HG03378 (cell line): ENCODE data around the gene MPPED1.

Source experiments
- ATAC-seq: cut with Tn5 transposase; IDR thresholded peaks from one replicate; pipeline ENCODE4 v1.9.1; 2021; ENCODE audit warnings: mild to moderate bottlenecking, moderate library complexity; ENCODE audit not compliant: unreplicated experiment

MPPED1 gene

GRCh38 chr22:43535741-43536140 is 123.9 kb downstream of the MPPED1 start:
- no peak for ATAC-seq

GRCh38 chr22:43537019-43537585 is 125.3 kb downstream of the MPPED1 start:
- ATAC-seq = no peak

GRCh38 chr22:43539572-43540528 is 128.0 kb downstream of the MPPED1 start:
- no peak for ATAC-seq

GRCh38 chr22:43540529-43540923 is 128.7 kb downstream of the MPPED1 start:
- ATAC-seq = no peak

GRCh38 chr22:43541022-43541421 is 129.2 kb downstream of the MPPED1 start:
- no peak for ATAC-seq

GRCh38 chr22:43541462-43542407 is 129.9 kb downstream of the MPPED1 start:
- ATAC-seq = no peak

GRCh38 chr22:43542681-43543521 is 131.1 kb downstream of the MPPED1 start:
- no peak for ATAC-seq

GRCh38 chr22:43543522-43544288 is 131.9 kb downstream of the MPPED1 start:
- ATAC-seq = no peak

- ATAC-seq = no peak
Measured at GRCh38 chr22:43544289-43544673, 132.5 kb downstream of the MPPED1 start.

GRCh38 chr22:43546186-43546585 is 134.4 kb downstream of the MPPED1 start:
- ATAC-seq = no peak

- ATAC-seq = no peak
Measured at GRCh38 chr22:43550024-43550620, 138.3 kb downstream of the MPPED1 start.

GRCh38 chr22:43550672-43551071 is 138.9 kb downstream of the MPPED1 start:
- ATAC-seq = no peak

- no peak for ATAC-seq
Measured at GRCh38 chr22:43553451-43554258, 141.8 kb downstream of the MPPED1 start.

GRCh38 chr22:43554259-43554636 is 142.4 kb downstream of the MPPED1 start:
- ATAC-seq = no peak

- ATAC-seq = no peak
Measured at GRCh38 chr22:43554694-43555365, 143.0 kb downstream of the MPPED1 start.

GRCh38 chr22:43555561-43556515 is 144.0 kb downstream of the MPPED1 start:
- ATAC-seq = no peak
